Skeletal muscle satellite cell (primary cell): ENCODE measurements around the gene RNF213.

Source experiments
- H3K27me3 ChIP-seq: 2 replicates; pipeline ENCODE4 v1.7.0; 2013; ENCODE audit warnings: low read length; ENCODE audit not compliant: control insufficient read depth, insufficient read depth
- H3K36me3 ChIP-seq: 2 replicates; pipeline ENCODE4 v1.7.0; 2013; ENCODE audit warnings: mild to moderate bottlenecking, control low read depth, low read length; ENCODE audit not compliant: insufficient read depth
- H3K4me1 ChIP-seq: 2 replicates; pipeline ENCODE4 v1.7.0; 2013; ENCODE audit warnings: low read length; ENCODE audit not compliant: control insufficient read depth, insufficient read depth
- H3K4me2 ChIP-seq: 2 replicates; pipeline ENCODE4 v1.7.0; 2013; ENCODE audit warnings: mild to moderate bottlenecking, low read length
- H3K4me3 ChIP-seq: 2 replicates; pipeline ENCODE4 v1.7.0; 2013; ENCODE audit warnings: low read length
- H3K9ac ChIP-seq: 2 replicates; pipeline ENCODE4 v1.7.0; 2013; ENCODE audit warnings: mild to moderate bottlenecking, low read depth, low read length, moderate library complexity
- H3K9me3 ChIP-seq: replicated peaks from 2 replicates; pipeline ENCODE4 v1.7.0; 2013; ENCODE audit warnings: mild to moderate bottlenecking, control low read depth, low read length

Gene RNF213

GRCh38 chr17:80372922-80373570 is 112.4 kb downstream of the RNF213 start:
- no peaks in the 10 kb centered on the region for H3K27me3 ChIP-seq
- no peak overlapping the region for H3K4me3 ChIP-seq
- H3K36me3 ChIP-seq: peaks cover 85% of the 10 kb centered on the region
- H3K9ac ChIP-seq: no peak overlapping the region
- no peaks in the 10 kb centered on the region for H3K9me3 ChIP-seq
- no peak overlapping the region for H3K4me2 ChIP-seq
- H3K4me1 ChIP-seq: no peaks in the 10 kb centered on the region

DNA sequence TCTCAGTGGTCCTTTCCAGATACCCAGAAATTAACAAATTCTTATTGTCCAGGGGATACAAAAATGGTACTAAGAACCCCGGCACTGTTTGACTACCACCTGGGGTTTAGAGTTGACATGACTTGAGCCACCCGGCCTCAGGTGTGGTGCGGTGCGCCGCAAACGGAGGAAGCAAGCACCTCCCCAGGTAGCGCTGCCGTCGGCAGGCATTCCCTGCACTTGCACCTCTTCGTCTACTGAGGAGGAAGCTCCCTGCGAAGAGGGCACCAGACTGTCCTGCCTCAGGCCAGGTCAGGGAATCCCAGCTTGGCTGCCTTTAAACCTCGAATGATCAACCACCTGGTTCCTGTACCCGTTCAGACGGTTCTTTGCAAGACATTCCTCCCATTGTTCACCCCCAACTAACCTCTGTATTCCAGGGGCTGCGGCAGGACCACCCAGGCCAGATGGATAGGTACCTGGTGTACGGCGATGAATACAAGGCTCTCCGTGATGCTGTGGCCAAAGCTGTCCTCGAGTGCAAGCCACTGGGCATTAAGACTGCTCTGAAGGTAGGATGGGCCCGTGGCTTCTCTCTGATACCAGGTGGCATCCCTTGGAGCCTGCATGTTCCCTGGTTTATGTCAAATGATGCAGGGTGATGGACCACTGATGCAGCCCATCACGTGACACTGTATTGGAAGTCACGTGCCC is 113.5 kb downstream of the RNF213 start:
- peaks cover 88% of the 10 kb centered on the region for H3K36me3 ChIP-seq
- no peak overlapping the region for H3K4me2 ChIP-seq
- H3K27me3 ChIP-seq: no peaks in the 10 kb centered on the region
- H3K9ac ChIP-seq: no peak overlapping the region
- H3K9me3 ChIP-seq: no peaks in the 10 kb centered on the region
- no peaks in the 10 kb centered on the region for H3K4me1 ChIP-seq
- H3K4me3 ChIP-seq: no peak overlapping the region

- H3K9ac ChIP-seq: no peak overlapping the region
- no peaks in the 10 kb centered on the region for H3K4me1 ChIP-seq
- no peak overlapping the region for H3K4me2 ChIP-seq
- no peaks in the 10 kb centered on the region for H3K9me3 ChIP-seq
- peaks cover 89% of the 10 kb centered on the region for H3K36me3 ChIP-seq
- H3K27me3 ChIP-seq: no peaks in the 10 kb centered on the region
- no peak overlapping the region for H3K4me3 ChIP-seq
Observed at GRCh38 chr17:80374732-80375585, 114.3 kb downstream of the RNF213 start.

GRCh38 chr17:80376531-80376930 is 115.9 kb downstream of the RNF213 start:
- H3K9me3 ChIP-seq: no peaks in the 10 kb centered on the region
- H3K27me3 ChIP-seq: no peaks in the 10 kb centered on the region
- no peak overlapping the region for H3K4me3 ChIP-seq
- no peak overlapping the region for H3K4me2 ChIP-seq
- peaks cover 89% of the 10 kb centered on the region for H3K36me3 ChIP-seq
- no peaks in the 10 kb centered on the region for H3K4me1 ChIP-seq
- H3K9ac ChIP-seq: no peak overlapping the region

DNA sequence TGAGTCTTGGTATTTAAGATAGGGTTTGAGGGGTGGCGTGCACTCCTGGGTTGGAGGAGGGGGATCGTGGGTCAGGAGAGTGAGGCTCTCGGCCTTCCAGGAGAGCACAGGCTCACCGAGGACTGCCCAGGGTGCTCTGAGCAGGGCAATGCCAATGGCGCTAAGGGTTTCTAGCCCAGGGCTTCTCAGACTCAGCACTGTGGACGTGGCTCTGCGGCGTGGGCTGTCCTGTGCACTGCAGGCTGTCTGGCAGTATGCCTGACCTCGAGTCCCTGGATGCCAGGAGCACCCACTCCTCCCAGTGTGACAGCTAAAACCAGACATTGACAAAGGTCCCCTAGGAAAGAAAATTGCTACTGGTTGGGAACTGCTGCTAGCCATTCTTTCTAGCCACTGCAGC is 117.1 kb downstream of the RNF213 start:
- peaks cover 91% of the 10 kb centered on the region for H3K36me3 ChIP-seq
- H3K4me2 ChIP-seq: no peak overlapping the region
- no peak overlapping the region for H3K9ac ChIP-seq
- no peak overlapping the region for H3K4me3 ChIP-seq
- H3K27me3 ChIP-seq: no peaks in the 10 kb centered on the region
- no peaks in the 10 kb centered on the region for H3K9me3 ChIP-seq
- no peaks in the 10 kb centered on the region for H3K4me1 ChIP-seq

GRCh38 chr17:80379348-80379747 is 118.7 kb downstream of the RNF213 start:
- Histone ChIP-seq H3K4me3 (no peak overlapping the region), H3K36me3 (peaks cover 94% of the 10 kb centered on the region), H3K27me3 (no peaks in the 10 kb centered on the region), H3K9ac (no peak overlapping the region), H3K4me2 (no peak overlapping the region), H3K4me1 (no peaks in the 10 kb centered on the region), H3K9me3 (no peaks in the 10 kb centered on the region)

- Histone ChIP-seq H3K4me2 (no peak overlapping the region), H3K9ac (no peak overlapping the region), H3K9me3 (no peaks in the 10 kb centered on the region), H3K4me3 (no peak overlapping the region), H3K36me3 (peaks cover 94% of the 10 kb centered on the region), H3K27me3 (no peaks in the 10 kb centered on the region), H3K4me1 (no peaks in the 10 kb centered on the region)
Observed at GRCh38 chr17:80380068-80380467, 119.4 kb downstream of the RNF213 start.

DNA sequence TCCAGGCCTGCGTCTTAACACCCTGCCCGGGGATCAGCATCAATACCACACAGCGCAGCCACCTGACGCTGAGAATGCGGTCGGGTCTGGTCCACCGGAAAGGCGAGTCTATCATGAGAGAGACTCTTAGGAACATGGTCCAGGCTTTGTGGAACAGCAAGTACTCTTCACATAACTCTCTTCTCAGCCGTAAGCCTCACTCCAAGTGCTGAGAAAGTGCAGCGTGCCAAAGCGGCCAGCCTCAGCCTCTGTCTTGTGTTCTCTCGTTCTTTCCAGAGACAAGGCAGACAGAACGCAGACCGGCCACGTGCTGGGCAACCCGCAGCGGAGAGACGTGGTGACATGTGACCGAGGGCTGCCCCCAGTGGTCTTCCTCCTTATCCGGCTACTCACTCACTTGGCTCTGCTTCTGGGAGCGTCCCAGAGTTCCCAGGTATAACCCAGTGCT is 119.9 kb downstream of the RNF213 start:
- Histone ChIP-seq H3K9ac (no peak overlapping the region), H3K9me3 (no peaks in the 10 kb centered on the region), H3K36me3 (peaks cover 96% of the 10 kb centered on the region), H3K4me1 (no peaks in the 10 kb centered on the region), H3K4me2 (no peak overlapping the region), H3K27me3 (no peaks in the 10 kb centered on the region), H3K4me3 (no peak overlapping the region)

DNA sequence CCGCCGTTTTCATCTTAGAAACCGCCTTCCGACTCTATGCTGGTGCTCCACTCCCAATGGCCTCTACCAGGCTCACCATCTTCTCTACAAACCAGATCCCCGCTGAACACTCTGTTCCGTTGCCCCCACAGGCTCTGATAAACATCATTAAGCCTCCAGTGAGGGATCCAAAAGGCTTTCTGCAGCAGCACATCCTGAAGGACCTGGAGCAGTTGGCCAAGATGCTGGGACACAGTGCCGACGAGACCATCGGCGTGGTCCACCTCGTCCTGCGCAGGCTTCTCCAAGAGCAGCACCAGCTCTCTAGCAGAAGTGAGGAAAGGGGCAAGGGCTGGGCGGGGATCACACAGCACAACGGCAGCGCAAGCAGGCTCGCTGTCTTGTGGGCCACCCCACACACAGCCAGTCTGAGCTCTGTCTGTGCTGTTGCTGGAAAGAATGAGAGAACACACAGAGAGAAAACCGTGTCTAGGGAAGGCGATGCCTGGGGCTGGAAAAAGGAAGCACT is 120.8 kb downstream of the RNF213 start:
- Histone ChIP-seq H3K4me2 (no peak overlapping the region), H3K4me1 (no peaks in the 10 kb centered on the region), H3K9ac (no peak overlapping the region), H3K36me3 (peaks cover 95% of the 10 kb centered on the region), H3K27me3 (no peaks in the 10 kb centered on the region), H3K9me3 (no peaks in the 10 kb centered on the region), H3K4me3 (no peak overlapping the region)

DNA sequence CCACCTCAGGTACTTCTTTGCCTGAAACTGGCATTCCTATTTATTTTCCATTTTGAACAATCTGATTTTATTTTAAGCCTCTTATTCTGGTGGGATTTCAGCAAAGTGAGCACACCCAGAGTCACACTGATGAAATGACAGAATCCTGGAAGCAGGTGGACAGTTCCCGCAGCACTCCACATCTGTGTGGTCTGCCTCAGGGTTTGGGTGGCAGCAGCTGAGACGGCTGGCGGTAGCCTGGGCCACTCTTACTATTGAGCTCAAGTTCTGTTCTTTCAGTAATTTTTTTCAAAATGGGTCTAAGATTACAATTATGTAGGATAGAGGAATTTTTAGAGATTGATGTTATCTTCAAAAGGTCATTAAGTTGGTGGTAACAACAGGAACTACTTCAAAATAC is 121.8 kb downstream of the RNF213 start:
- Histone ChIP-seq H3K4me2 (no peak overlapping the region), H3K27me3 (no peaks in the 10 kb centered on the region), H3K9ac (no peak overlapping the region), H3K9me3 (no peaks in the 10 kb centered on the region), H3K4me3 (no peak overlapping the region), H3K4me1 (no peaks in the 10 kb centered on the region), H3K36me3 (peaks cover 96% of the 10 kb centered on the region)

- Histone ChIP-seq H3K4me2 (no peak overlapping the region), H3K27me3 (no peaks in the 10 kb centered on the region), H3K4me1 (no peaks in the 10 kb centered on the region), H3K9me3 (no peaks in the 10 kb centered on the region), H3K9ac (no peak overlapping the region), H3K36me3 (peaks cover 95% of the 10 kb centered on the region), H3K4me3 (no peak overlapping the region)
Observed at GRCh38 chr17:80382956-80383355, 122.3 kb downstream of the RNF213 start.
